Measurements from ENCODE around the gene PPP2R2C. TPM values are rescaled to one million over a fixed set of nuclear protein-coding genes. Genes with fewer than 3 reads are reported as not detected.
A peak's percentile ranks its signal among the peaks of the same experiment; 100 is the strongest.

Gene PPP2R2C
- total RNA-seq, 1 donor from 2014 or later, result 0.20 TPM

DNA sequence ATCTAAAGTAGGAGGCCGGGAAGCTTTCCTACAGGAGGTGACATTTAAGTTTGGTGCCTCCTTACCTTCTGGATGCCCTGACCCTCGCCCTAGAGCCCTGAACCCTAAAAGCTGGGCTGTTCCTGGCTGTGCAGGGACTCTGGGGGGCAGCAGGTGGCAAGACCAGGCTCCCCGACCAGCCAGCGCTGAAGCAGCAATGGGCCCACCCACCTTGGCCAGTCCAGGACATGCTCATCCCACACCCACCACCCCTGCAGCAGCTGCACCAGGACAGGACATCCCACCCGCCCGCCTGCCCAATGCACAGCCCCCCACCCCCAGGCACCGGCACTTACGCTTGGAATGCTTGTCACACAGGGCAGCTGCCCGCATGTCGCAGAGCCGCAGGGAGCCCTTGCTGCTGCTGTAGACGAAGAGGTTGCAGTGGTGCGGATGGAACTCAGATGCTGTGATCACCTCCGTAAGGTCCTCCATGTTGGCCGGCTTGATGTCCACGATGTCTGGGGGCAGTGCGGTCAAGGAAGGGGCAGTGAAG lies 124.8 kb downstream of the PPP2R2C start:
- no peak for DNase-seq (ENCODE audit: low read depth)

GRCh38 chr4:6346373-6347110 lies 125.9 kb downstream of the PPP2R2C start:
- DNase-seq (ENCODE audit: low read depth), result no peak

DNA sequence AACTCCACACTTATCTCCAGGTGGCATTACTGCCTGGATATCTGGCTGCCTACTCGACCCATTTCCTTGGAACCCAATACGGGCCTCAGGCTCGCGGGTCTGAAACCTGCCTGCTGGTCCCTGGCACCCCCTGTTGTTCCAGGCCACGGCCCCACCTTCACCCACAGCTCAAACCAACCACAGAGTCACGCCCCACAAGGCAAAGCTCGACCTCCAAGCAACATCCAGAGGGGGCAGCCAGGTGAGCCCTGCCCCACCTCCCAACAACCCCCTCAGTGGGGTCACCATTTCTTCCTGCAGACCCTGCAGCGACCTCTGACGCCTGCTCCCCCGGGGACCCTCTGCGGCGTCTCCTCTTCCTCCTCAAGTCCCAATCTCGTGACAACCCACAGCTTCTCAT lies 126.5 kb downstream of the PPP2R2C start:
- DNase-seq (ENCODE audit: low read depth), result no peak

DNA sequence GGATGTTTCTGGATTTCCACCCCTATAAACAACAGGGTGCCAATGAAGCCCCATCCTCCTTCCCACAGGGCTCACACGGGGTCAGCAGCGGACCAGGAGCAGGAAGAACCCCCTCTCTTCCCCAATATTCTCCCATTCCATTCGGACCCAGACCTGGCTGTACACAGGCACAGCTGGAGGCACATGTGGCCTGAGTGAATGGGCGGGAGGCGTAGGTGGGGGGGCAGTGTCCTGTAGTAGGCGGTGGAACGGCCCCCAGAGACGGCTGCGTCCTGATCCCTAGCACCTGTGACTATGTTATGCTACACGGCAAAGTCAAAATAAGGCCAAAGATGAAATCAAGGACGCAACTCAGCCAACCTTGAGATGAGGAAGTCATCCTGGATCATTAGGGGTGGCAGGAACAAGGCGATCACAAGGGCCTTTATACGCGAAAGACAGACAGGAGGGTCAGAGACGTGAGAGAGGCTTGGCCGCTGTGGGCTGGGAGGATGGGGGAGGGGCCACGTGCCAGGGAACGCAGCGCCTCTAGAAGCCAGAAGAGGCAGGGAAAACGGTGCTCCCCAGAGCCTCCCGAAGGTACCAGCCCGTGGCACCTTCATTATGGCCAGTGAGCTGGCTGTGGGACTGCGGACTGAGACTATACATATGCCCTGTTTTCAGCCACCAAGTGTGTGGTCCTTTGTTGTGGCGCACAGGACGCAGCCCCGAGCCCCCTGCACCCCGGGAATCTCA lies 127.2 kb downstream of the PPP2R2C start:
- DNase-seq (ENCODE audit: low read depth), result no peak

DNA sequence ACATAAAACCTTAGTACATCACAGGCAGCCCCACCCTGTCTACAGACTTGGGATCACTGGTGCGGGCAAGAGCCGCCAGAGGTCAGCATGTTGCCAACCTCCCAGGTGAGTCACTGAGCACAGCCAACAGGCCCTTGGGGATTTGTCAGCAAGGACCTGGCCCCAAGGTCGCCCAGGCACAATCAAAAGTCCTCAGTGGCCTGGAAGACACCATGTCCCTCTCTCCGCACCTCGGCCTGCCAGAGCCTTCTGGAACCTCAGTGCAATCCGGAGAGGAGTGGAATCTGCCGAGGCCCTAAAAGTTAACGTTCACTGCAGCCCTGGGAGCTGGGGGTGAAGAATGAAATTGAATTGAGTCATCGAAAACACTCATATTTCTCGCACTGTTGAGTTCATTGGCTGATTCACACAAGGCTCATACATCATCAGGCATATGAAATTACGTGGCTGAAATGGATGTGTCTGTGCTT lies 128.4 kb downstream of the PPP2R2C start:
- peak; percentile 50 for DNase-seq (ENCODE audit: low read depth)

DNA sequence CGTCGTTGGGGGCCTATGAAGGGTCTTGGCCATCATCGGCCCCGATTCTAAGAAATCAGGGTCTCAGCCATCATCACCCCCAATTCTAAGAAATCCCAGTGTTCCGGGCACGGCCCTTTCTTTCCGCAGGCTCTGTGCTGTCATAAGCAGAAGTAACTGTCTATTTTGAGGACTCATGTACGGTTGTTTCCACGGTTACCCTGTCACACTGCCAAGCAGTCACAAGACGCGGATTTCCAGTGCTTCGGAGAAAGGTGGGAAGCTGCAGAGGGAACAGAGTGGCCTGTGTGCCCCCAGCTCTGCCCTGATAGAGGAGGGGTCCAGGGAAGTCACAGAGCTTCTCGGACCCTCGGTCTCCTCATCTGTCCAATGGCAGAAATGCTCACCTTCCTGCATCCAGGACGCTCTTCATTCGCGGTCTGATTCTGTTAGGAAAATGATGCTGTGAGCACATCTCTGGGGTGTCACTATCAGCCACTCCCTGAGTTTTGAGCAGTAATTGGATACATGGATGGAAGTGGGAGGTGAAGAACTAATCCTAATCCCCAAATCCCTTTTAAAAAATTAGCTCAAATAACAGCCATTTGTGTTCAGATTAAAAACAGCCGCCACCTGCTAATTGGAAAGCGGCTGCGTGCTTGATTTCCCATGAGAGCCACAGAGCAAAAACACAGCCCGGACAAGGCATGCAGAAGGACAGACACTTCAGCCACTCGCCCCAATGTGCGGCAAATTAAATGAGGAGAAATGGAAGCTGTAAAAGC lies 129.7 kb downstream of the PPP2R2C start:
- peak; percentile 14 for DNase-seq (ENCODE audit: low read depth)

GRCh38 chr4:6341696-6342095 lies 130.7 kb downstream of the PPP2R2C start:
- DNase-seq (ENCODE audit: low read depth), result no peak

GRCh38 chr4:6340446-6341015 lies 131.9 kb downstream of the PPP2R2C start:
- no peak for DNase-seq (ENCODE audit: low read depth)

DNA sequence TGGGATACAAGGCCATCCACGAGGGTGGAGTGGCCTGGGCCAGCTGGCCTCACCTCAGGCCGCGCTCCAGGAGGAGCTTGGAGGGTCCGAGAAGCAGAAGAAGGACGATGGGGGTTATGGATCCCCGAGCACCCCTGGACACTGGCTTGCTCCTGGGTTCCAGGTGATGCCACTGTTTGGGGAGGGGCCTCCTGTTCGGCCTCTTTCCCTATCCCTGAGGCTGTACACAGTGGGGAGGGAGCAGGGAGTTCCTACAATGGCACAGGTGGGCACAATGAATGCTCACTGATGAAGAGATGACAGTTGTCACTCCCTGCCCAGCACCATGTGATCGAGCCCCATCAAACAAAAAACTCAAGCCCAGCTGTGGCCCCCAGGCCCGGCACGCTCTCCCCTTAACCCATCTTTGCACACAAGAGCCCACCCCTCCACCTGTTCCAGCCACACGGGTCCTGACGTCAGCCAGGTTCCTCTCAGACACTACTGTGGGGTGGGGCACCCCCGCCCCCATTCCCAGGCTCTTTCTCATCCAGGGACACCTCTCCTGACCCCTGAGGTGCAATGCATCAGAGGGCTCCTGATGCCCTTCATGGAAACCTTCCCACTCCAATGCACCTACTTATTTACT lies 132.5 kb downstream of the PPP2R2C start:
- DNase-seq (ENCODE audit: low read depth), result no peak

- no peak for DNase-seq (ENCODE audit: low read depth)
These were observed 133.2 kb downstream of the PPP2R2C start for GRCh38 chr4:6338951-6339817.

GRCh38 chr4:6338175-6338950 lies 134.1 kb downstream of the PPP2R2C start:
- no peak for DNase-seq (ENCODE audit: low read depth)

DNA sequence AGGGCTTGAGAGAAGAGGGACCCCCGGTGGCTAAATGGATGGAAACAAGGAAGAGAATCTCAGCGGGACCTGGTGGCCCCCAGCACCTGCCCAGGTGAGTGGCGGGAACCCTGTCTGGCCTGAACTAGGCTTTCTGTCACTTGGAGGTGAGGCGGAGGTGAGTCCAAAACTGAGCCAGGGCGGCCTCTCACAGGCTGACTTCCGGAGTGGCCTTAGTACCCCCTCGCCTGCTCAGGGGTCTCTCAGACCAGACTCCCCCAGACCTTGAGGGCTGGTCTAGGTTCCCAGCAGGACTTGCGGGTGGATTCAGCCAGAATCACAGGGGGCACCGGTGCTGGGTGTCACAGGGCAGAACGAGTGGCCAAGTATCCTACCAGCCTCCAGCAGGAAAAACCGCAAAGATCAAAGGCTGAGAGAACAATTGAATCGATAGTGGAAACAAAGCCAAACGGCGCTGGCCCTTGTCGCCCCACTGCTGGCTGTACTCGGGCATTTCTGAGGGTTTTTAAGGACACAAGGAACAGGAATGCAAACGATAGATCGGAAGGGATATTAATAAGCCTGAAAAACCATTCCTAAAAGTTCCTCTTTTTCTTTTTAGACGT lies 135.0 kb downstream of the PPP2R2C start:
- peak; percentile 5 for DNase-seq (ENCODE audit: low read depth)

DNA sequence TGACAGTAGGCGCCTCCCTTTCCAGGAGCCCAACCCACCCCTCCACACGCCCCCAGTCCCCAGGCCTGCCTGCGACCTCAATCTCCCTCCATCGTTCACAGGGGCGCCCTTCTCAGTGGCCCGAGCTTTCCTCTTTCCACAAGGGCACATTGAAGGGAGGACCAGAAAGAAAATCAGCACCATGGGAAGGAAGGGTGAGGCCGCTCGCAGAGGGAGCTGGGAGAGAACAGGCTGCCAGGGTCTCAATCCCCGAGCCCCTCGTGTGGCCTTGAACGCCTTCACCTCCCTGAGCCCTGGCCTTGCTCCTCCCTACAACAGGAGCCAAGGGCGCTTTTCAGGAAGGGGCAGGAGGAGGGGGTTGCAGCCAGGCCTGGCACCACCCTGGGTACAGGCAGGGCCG lies 136.2 kb downstream of the PPP2R2C start:
- no peak for DNase-seq (ENCODE audit: low read depth)

GRCh38 chr4:6335040-6335590 lies 137.3 kb downstream of the PPP2R2C start:
- DNase-seq (ENCODE audit: low read depth), result no peak

- no peak for DNase-seq (ENCODE audit: low read depth)
These were observed 138.1 kb downstream of the PPP2R2C start for GRCh38 chr4:6334203-6334887.

DNA sequence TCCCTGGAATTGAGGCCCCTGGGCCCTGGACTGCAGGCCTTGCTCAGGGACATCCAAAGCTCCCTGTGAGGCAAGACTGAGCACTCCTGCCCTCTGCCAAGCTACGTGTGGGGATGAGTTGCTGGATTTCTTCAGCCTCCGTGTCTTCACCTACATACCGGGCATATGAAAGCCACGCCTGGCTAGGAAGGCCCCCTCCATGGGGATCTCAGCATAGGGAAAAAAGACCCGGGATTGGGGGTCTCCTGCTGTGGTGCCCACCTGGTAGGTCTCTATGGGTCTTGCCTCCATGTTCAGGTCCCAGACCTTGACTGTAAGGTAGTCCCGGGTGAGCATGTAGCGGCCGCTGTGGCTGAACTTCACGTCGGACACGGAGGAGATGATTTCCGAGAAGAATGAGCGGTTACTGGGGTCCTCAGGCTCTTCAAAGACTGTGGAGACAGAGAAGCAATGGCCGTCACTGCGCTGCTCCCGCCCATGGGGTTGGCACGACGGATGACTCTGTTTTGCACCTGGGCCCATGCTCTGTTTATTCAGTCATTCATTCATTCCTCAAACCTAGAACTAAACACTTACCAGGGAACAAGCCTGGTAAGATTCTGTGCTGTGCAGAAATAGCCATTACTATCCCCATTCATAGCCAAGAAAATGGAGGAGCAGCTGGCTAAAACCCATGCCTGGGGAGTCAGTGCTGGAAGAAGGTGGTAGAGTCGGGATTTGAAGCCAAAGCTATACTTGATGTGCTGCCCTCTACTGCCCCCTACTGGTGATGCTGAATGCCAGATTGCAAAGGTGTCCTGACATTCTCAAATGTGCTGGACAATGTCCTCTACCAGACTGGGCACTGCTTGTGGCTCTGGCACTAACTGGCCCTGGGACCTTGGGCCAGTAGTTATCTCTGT lies 138.9 kb downstream of the PPP2R2C start:
- DNase-seq (ENCODE audit: low read depth), result no peak

DNA sequence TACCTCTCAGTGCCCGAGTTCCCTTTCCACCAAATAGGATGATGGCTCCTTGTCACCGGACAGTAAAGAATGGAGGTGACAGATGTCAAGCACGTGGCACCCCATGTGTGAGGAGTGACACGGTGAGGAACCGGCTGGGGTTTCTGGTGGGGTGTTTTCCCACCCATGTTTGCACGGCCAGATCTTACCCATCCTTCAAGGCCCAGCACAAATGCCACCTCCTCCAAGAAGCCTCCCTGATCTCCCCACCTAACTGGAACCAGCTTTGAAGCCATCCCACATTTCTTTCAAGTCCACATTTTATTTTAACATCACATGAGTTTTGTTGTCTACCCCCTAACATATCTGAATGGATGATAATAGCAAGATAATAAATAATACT lies 139.8 kb downstream of the PPP2R2C start:
- DNase-seq (ENCODE audit: low read depth), result no peak
